ENCODE data around the gene SLC4A3.

DNA sequence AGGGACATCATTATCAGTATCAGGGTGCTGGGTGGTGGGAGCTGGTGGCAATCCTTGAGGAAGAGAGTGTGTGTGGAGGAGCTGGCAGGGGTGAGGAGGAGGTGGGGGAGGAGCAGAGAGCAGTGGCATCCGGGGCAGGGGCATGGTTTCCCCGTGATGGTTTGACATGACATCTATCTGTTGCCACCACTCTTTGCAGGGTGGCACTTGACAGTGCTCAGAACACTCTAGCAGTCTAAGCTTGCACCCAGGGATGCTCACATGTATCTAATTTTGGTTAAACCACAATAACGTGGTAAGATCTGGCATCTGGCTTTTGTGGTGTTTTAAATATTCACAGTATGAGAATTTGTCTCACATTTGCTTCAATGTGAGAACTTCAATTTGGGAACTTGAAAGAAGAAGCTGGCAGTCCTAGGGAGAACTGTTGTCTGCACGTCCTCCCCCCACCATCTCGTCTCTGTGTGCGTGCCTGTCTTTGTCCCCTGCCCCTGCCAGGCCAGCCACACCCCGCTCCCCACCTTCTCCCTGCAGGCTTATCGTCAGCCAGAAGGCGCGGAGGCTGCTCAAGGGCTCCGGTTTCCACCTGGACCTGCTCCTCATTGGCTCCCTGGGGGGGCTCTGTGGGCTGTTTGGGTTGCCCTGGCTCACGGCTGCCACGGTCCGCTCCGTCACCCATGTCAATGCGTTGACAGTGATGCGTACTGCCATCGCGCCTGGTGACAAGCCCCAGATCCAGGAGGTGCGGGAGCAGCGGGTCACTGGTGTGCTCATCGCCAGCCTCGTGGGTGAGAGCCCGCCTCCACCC, 11.7 kb downstream of the SLC4A3 start:
- TF ChIP-seq, protein P1, sequence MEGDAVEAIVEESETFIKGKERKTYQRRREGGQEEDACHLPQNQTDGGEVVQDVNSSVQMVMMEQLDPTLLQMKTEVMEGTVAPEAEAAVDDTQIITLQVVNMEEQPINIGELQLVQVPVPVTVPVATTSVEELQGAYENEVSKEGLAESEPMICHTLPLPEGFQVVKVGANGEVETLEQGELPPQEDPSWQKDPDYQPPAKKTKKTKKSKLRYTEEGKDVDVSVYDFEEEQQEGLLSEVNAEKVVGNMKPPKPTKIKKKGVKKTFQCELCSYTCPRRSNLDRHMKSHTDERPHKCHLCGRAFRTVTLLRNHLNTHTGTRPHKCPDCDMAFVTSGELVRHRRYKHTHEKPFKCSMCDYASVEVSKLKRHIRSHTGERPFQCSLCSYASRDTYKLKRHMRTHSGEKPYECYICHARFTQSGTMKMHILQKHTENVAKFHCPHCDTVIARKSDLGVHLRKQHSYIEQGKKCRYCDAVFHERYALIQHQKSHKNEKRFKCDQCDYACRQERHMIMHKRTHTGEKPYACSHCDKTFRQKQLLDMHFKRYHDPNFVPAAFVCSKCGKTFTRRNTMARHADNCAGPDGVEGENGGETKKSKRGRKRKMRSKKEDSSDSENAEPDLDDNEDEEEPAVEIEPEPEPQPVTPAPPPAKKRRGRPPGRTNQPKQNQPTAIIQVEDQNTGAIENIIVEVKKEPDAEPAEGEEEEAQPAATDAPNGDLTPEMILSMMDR (IDR thresholded peaks at IDR 0.05), result no peak
- no peak for TF ChIP-seq POLR2A (IDR thresholded peaks at IDR 0.05)

Data from right lobe of liver (tissue), 4 donors.